Activated CD8-positive, alpha-beta memory T cell treated with anti-CD3 and anti-CD28 coated beads, Interleukin-2, amount 50 U/mL, for 24 hours (primary cell): Measurements from ENCODE around the gene FZD8.
"Not testable (repeated sequence)": the region's sequence is repeated elsewhere in the genome, so short reads cannot be mapped to it uniquely, and the experiment has no call there.

ENCODE experiments used
- DNase-seq: peaks from one replicate; pipeline ENCODE4 v3.0.0-alpha.2; 2020; ENCODE audit errors: extremely low read depth

FZD8 gene

GRCh38 chr10:35642035-35642792 is at the start of gene FZD8:
FZD8 (minus strand) TSS chr10:35642296; CDS start chr10:35641429, 867 bp downstream.
- peak; percentile 35 for DNase-seq

DNA sequence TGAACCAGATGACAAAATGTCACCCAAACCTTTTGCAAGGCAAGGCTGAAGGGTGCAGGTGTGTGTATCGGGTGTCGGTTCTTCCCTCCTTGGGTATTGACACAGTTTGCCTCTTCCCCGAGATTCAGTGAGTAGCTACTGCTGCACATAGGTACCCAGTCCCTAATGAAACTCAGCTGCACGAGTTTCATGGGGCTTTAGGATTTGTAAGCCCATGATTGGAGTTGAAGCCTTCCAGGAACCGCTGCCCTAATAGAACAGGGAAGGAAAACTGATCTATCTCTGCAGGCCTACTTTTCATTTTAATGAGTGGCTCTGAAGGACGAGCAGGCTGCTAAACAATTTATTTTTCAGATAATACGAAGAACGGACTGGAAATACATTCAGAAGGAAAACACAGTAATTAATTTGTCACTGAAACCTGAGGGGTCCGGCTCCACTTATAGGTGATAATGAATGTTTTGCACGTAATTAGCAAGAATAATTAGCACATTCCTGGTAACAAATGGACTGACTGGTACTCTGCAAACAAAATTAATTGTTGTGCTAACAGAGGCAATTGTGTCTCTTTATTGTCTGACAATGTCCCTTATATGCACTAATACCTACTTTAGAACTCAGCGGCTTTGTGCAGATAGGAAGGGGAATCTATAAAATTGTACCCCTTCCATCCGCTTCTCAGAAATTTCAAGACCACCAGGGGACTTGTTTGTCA is 49.6 kb upstream of the FZD8 start:
- DNase-seq, result no peak

- DNase-seq, result no peak
These were observed 48.4 kb upstream of the FZD8 start for GRCh38 chr10:35690534-35690933.

GRCh38 chr10:35685858-35686257 is 43.8 kb upstream of the FZD8 start:
- DNase-seq, result not testable (repeated sequence)

GRCh38 chr10:35685402-35685801 is 43.3 kb upstream of the FZD8 start:
- no peak for DNase-seq

GRCh38 chr10:35684586-35684985 is 42.5 kb upstream of the FZD8 start:
- DNase-seq, result no peak

DNA sequence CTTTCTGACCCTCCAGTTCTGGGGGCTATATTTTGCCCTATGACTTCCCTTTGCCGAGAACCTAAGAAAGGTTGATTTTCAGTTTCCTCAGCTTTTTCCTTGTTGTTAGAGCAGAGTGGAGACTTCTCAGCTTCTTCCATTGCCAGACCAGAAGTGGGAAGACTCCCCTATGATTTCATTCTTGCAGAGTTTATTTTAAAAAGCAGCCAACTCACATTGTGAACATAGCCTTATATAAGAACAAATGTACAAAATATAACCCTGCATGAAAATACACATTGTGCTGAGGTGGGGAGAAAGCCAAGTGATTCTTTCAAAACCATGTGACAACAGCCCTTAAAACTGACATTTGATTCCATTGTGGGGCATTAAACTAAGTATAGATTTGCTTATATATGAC is 33.8 kb upstream of the FZD8 start:
- no peak for DNase-seq

- no peak for DNase-seq
These were observed 32.7 kb upstream of the FZD8 start for GRCh38 chr10:35674843-35675242.

DNA sequence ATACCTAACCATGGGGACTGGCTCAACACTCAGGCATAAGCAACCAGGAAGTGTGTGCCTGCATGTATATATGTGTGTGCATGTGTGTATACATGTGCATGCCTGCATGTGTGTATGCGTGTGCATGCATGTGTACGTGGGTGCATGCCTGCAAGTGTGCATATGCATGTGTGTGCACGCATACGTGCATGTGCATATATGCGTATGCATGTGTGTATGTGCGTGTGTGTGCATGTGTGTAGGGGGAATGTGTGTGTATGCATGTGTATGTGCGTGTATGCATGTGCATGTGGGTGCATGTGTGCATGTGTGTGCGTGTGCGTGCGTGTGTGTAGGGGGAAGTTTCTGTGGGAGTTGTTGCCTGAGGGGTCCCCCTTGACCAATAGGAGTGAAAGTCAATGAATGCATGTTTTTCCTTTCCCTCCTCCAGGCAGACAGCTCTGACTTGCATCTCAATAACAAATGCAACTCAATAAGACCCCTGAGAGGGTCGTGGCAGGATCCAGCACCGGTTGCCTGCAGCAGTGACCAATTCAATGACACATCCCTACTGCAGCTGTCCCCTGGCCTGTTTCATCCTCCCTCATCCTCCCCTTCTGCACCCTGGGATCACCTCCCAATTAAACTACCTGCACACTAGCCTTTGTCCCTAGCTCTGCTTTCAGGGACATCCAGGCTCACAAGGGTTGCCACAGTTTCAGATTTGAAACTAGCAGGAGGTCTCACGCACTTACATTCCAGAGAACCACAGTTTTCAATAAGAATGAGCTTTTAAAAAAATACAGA is 27.0 kb upstream of the FZD8 start:
- no peak for DNase-seq

GRCh38 chr10:35667971-35668370 is 25.9 kb upstream of the FZD8 start:
- no peak for DNase-seq

- no peak for DNase-seq
These were observed 25.3 kb upstream of the FZD8 start for GRCh38 chr10:35667270-35667889.

DNA sequence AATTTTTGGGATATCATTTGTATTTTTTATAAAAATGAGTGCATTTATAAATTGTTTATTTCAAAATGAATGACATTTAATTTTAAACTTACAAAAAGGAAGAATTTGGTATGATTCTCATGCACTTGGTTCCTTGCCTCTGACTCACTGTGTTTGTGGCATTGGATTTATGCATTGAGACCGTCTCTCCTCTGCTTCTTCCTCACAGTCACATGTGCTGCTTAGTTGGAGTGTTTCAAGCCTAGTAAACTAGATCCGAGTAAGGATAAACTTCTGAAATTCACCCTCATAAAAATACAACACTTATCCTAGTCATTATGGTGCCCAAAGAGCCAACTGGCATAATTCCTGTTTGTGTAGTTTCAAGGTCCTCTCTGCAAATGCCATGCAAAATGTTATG is 19.1 kb upstream of the FZD8 start:
- no peak for DNase-seq

DNA sequence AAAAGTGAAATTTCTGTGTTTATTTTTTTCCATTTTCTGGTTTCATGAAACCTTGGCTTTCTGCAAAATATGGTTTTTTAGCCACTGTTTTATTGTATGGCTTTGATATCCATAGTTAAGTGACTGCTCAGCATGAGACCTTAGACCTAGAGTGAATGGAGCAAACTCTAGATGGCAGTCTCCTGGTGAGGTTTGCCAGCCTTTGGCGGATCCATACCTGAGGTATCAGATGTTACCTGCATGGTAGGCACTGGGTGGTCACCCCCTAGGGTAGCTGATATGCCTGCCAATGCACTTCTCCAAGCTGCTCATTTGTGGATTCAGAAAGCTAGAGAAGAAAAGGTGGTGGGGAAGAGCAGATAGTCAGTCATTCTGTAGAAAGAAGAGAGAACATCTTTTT is 17.4 kb upstream of the FZD8 start:
- DNase-seq, result no peak

DNA sequence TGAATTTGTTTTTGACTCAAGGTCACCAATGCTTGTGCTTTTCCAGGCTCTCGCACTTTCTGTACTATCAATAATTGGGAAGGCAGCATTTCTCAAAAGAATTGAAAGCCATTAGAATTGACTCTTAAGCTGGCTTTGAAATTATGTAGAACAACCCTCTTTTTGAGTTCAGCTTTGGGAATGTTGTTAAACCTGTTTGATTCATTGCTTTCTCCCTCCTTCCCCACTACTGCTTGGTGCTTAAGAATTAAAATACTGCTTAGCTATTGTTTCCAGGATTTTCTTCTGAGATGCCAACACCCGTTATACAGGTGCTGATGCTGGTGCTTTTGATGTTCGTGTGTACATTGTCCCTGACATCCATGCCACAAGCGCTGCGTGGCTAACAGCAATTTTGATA is 15.5 kb upstream of the FZD8 start:
- no peak for DNase-seq

DNA sequence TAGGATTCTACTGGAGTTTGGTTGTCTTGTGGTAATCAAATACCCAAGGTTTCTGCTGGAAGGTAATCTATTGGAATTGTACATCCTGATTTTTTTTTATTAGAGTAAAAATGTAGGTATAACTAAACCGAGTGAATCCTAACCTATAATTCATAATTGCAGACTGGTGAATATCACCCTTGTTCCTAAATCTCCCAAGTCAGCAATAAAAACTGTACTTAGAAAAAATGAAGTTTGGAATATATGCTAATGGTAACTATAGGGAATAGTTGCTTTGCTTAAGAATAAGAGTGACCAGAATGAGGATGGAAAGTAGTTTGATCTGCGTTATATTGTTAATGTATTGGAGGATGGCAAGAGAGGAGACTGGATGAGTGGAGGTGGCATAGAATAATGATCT is 10.7 kb upstream of the FZD8 start:
- no peak for DNase-seq

DNA sequence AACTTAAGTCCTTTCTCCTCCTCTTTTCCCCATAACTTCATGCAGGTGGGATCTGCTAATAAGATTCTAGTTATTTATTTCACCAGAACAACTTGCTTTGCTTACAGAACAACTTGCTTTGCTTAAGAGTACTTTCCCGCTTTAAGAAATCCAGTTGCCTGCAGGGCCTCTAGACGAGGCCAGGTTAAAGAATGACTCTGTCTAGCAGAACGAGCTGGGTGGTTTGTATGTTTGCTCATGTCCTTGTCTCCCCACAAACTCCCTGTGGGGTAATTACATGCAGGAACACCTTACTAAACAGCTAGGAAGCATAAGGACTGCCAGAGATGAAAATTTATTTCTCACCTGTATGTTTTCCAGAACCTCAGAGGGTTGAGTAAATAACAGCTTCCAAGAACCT is 8.8 kb upstream of the FZD8 start:
- DNase-seq, result no peak

DNA sequence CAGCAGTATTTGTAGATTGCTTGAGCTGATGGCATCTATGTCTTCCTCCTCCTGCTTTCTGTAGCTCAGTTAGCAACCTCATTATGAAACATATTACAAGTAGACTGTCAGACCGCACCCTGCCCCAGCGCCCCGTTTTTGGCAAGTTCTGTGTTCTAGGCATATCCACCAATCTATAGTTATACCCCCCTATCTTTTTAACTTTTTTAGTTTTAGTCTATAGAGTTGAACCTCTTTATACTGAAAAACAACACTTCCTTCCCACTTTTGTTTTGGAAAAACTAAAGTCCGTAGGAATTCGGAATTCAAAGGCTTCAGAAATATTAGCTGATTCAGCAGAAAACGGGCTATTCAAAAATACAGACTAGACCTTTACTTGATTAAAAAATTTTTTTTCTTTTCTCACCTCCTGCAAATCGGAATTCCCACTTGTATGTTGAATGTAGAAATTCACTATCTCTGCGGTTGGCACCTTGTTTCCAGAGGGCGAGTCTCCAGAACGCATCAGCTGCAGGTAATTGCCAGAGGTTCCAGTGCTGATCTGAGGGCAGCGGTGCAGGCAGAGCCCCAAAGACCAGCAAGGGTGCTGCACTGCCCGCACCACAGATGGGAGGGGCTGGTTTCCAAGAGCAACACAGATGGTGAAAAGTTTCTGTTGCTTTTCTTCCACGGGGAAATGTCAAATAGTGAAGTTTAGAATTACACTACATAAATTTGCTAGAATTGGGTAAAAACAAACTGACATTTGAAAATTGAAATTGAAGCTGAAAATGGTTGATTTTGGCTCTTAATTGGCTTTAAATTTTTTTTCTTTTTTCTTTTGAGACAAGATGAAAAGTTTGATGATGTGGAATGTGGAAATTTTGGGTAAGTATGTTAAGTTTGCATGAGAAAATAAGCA is 2.2 kb upstream of the FZD8 start:
- no peak for DNase-seq

DNA sequence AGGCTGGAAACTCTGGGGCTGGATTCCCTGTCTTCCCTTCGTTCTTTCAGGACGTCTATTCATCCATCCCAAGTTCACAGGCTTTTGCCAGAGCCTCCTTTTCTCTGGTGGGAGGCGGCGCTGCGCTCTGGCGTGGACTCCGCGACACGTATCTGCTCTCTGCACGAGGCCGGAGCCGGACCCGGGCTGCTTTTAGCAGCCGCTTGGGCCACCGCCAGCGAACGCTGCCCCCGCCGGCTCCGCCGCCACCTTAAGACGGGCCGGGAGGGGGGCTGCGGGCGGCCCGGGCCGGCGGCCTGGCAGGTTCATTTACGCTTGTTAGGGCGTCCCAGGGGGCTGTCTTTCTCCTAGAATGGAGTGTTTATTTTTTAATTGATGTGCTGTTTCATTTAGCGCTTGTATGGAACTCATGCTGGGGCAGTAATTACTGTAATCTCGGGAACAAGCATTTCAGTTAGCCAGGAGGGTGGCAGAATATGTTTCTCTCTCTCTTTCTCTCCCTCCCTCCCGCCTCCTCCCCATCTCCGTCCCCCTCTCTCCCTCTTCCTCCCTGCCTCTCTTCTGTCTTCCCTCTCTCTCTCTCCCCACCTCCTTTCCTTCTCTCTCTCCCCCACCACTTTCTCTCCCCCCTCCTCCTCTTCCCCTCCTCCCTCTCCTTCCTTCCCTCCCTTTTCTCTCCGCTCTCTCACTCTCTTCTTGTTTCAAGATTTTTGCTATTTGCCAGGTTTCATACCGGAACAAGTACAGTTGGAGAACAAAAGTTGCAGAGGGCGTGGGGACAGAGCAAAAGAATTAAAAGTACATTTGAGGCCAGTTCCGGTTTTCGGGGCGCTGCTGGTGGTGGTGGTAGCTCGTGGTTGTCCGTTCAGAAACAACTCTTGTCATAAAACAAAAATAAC is 1.3 kb upstream of the FZD8 start:
- no peak for DNase-seq

DNA sequence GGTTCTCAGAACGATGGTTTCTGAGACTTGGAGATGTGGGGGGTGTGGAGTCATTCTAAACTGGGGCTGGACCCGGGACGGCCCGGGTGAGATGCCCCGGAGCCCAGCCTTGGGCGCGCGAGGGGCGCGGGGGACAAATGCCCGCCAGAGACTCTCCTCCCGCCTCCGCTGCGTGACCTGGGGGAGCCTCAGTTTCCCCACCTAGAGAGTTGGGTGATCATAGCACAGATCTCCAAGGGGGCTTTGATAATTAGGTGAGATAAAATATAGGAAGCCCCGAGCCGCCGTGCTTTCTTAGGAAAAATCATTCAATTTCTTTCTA is 658 bp upstream of the FZD8 start:
- DNase-seq, result no peak

DNA sequence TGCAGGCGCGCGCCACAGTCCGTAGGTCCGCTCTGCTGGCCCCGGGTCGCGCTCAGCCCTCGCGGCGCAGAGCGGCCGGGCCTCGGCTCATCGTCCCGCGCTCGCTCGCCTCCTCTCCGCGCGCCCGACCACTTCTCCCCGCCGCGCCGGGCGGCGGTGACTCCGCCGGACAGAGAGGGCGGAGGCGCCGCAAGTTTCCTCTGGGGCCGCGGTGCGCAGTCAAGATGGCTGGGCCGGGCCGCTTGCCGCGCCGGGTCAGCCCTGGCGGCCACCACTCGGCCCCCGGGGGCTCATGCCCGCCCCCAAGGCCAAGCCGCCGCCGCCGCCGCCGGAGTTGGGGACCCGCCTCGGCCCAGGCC is 441 bp downstream of the FZD8 start:
- no peak for DNase-seq
